HS-27A (cell line): ENCODE data around the gene FGFR1OP2.

ENCODE experiments used
- DNase-seq: peaks from one replicate; pipeline ENCODE4 v3.0.0-alpha.2; 2012; ENCODE audit warnings: low read depth, missing footprints

Gene FGFR1OP2

DNA sequence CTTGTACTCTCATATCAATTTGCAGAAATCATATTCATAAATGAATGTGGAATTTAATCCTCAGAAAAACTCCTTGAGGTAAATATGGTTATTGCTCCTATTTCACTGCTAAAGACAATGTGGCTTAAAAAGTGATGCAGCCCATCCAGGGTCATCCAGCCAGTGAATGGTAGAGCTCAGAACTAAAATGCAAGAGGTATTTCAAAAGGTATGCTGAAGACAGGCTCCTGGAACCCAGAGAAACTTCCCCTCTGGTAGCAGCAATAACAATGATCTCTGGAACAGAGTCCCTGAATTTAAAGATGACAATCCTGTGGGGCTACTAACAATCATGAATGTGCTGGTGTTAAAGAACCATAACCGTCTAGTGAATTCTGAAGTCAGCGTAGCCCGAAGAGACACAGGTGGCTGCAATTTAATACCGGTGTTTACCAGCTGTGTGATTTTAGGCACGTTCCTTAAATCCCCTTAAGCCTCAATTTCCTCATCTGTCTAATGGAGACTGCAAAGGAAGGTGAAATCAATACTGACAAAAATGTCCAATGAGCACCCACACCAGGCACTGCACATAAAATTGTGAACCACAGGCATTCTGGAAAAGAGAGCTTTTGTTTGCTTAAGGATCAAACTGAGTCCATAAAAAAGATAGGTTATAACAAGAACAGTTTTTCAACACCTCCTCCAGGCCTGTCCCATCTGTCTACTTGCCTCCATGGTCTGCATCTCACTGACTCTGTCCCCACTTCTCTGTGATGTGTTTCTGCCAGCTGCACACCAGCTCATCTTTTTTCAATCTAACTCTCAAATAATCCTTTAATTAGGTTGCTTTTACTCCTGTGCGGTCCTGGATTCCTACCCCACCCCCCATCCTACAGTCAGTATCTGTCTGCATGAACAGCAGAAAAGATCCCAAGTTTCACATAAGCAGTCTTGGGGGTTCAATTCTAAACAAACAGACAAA, 65.4 kb downstream of the FGFR1OP2 start:
- DNase-seq: no peak

GRCh38 chr12:27005495-27005894, 67.2 kb downstream of the FGFR1OP2 start:
- no peak for DNase-seq

DNA sequence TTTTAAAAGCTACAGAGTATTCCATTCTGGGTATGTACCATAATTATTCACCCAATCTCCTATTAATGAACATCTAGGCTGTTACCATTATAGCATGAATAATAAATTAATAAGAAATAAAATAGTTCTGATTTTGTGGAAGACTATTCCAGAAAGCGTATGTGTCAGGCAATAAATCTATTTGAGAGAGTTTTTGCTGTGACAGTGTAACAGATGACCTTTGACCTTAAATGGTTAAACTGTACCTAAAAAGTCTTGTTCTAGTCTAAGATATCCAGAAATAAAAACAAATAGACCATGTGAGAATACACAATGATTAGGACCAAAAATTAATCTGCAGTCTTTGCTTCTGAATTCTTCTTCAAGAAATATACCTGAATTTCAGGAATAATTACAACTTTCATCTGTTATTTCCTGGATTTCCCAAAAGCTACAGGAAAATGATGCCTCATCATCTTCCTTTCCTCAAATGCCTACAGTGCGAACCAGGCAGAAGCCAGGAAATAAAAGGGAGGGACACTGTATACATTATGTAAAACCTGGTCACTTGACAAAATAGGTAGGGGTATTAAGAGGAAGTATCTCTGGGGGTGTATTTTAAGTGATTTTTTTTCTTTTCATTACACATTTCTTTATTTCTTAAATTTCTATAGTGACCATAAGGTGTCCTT, 68.7 kb downstream of the FGFR1OP2 start:
- no peak for DNase-seq

DNA sequence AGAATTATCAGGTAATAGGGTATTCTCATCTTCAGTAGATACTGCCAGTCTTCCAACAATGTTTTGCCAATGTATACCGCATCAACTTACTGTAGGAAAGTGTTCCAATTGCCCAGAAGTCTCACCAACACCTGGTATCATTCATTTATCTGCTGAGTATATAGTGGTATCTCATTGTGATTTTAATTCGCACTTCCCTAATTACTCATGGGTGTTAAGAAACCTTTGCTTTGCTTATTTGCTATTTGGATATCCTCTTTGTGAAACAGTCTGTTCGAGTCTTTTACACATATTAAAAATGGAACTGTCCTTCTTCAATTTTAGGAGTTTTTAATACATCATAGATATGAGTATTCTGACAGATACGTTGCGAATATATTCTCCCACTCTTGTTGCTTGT, 69.8 kb downstream of the FGFR1OP2 start:
- no peak for DNase-seq

DNA sequence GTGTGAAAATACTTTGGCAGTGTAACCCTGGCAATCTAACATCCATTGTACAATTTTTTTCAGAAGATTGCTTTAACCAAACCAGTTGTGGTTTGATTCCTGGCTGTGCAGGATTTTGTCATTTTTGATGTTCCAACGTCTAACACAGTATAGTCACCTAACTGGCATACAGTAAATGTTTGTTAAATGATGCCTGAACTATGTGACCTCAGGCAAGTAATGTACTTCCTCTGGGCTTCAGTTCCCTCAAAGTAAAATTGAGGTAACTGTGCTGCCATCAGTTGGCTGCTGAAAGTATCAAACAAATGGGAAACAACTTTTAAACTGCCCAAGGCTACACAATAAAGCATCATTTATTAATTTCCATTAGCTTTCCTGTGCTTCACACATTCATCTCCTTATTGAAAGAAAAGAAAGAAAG, 71.6 kb downstream of the FGFR1OP2 start:
- DNase-seq: no peak

DNA sequence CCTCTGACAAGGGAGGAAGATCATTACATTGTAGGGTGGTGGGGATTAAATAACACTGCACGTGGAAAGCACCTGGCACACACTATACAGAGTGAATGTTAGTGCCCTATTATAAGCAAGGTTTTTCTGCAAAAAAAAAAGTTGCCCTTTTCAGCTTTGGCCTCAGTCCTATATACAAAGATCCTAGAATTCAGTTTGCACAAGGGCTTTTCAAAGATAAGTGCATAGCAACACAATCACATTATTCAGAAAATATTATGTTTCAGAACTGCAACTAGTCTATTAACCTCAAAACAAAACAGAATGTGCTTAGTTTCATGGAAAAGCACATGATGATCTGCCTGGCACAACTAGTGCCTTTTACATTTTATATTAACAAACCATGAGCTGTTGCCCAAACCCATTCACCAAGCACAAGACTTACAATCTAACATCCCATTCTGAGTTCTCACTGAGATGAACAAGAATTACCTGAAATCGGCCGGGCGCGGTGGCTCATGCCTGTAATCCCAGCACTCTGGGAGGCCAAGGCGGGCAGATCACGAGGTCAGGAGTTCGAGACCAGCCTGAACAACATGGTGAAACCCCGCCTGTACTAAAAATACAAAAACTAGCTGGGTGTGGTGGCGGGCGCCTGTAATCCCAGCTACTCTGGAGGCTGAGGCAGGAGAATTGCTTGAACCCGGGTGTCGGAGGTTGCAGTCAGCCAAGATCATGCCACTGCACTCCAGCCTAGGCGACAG, 74.1 kb downstream of the FGFR1OP2 start:
- DNase-seq: no peak

GRCh38 chr12:27012982-27013255, 74.6 kb downstream of the FGFR1OP2 start:
- DNase-seq: no peak

DNA sequence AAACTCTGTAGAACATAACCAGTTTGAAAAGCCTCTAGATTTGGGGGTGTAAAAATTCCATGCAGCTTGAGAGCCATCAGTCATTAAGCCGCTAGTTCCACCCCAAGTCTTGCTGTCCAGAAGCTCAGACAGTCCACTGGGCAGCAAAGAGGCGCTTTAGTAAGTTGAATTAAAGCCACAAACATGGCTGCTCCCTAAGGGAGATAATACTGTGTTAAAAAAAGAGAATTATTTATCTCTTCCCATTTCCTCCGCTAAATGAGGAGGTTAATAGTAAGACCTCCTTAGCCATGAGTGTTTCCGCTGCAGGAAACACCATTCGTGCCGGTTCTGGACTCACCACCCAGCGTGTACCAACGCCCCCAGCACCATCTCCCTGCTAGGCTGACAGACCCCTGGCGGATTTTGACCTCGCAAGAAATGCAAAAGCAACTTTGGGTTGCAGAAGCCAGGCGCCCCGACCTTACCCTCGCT, 75.4 kb downstream of the FGFR1OP2 start:
- DNase-seq: peak; percentile 55

DNA sequence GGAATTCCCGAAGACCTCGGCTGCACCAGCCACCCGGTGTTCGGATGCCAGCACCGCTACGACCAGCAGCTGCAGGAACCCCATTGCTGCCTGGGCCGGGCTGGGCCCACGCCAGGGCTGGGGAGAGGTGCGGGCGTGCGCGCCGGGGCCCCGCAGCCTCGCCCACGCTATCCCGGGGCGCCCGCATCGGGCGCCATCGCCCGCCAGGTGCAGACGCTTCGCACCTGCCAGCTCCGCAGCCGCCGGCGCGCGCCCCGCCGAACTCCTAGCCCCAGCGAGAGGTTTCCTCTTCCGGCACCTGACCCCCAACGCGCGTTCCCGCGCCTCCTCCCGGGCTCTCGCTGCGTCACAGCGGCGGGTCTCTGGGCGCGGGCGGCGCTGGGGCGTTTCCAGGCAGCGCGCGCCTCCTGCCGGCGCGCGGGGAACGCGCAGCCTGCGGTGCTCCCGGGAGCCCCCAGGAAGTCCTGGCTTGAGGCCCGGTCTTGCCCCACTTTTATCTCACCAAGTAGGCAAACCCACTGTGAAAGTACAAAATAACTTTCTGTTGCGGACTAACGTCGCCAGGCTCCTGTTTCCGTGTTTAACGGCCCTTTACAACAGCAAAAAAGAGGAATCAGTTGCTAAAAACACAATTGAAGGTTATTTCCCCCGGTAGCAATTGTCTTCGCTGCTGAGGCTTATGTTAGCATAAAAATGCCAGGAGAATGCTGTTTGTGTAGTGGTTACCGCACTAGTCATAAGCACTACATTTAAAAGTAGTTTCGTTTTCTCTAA, 76.0 kb downstream of the FGFR1OP2 start, which contains the start of gene TM7SF3:
Gene TM7SF3 (minus strand): TSS at position 300 of the 774 bp plus-strand sequence. CDS start 216 bp downstream, at position 84.
- DNase-seq: peak; percentile 85

DNA sequence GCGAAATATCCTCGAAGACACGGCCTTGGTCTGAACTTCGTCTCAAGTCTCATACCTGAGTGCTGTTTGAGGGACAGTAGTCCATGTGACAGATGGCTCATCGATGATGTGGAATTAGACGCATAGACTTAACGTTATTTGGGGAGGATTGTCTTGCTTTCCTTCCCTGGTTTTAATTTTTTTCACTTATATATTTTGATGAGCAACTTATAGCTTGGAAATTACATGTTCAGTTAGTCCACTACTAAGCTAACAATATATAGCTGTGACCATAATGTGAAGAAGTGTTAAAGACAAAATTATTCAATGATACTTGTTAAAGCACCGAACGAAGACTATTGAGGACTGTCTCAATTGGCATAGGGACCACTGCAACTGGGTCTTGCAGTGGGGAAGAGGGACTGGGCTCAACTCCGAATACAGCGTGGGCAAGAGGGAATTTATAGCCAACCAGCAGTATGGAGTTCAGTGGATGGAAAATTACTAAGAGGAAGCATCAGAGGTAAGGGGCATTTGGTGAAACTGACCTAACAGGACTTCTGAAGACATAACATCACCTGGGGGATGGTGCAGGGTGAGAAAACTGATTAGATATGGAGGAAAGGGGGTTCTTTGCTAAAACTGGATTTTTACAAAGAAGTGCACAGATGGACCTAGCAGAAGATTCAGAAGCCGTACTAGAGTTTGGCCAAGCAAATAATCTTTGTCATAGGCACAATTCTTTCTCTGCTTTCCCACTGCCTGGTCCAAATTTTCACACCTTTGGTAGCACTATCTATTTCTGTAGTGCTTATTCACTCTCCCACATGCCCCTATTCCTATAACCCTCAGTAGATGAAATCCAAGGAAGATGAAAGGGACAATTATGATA, 76.8 kb downstream of the FGFR1OP2 start:
- no peak for DNase-seq

- no peak for DNase-seq
These were observed 77.4 kb downstream of the FGFR1OP2 start for GRCh38 chr12:27015730-27016076.
